Endothelial cell (in vitro differentiated cells): ENCODE measurements around the gene TIMM10B. TPM values are rescaled to one million over a fixed set of nuclear protein-coding genes. Genes with fewer than 3 reads are reported as not detected.

Experiments
- DNase-seq: peaks from one replicate; pipeline ENCODE4 v3.0.0; 2021; ENCODE audit warnings: low spot score
- H3K27ac Mint-ChIP-seq: one replicate; pipeline ENCODE4 v1.8.0; 2021; ENCODE audit warnings: mixed read lengths, inconsistent platforms; ENCODE audit not compliant: unreplicated experiment
- H3K27me3 Mint-ChIP-seq: one replicate; pipeline ENCODE4 v1.8.0; 2021; ENCODE audit warnings: mild to moderate bottlenecking, moderate library complexity, mixed read lengths, inconsistent platforms; ENCODE audit not compliant: unreplicated experiment
- H3K36me3 Mint-ChIP-seq: one replicate; pipeline ENCODE4 v1.8.0; 2021; ENCODE audit warnings: mild to moderate bottlenecking, low read depth, mixed read lengths, inconsistent platforms; ENCODE audit not compliant: unreplicated experiment
- H3K4me1 Mint-ChIP-seq: one replicate; pipeline ENCODE4 v1.8.0; 2021; ENCODE audit warnings: mild to moderate bottlenecking, mixed read lengths, inconsistent platforms; ENCODE audit not compliant: unreplicated experiment
- H3K4me3 Mint-ChIP-seq: one replicate; pipeline ENCODE4 v1.8.0; 2021; ENCODE audit warnings: mild to moderate bottlenecking, mixed read lengths, inconsistent platforms; ENCODE audit not compliant: unreplicated experiment
- H3K9me3 Mint-ChIP-seq: one replicate; pipeline ENCODE4 v1.8.0; 2021; ENCODE audit warnings: mixed read lengths, inconsistent platforms; ENCODE audit not compliant: unreplicated experiment
- total RNA-seq: library from RNA; stranded (reverse); fragmentation: NEBNext Ultra II Directional; extraction: Animal tissue kit (Norgen Biotek cat#: 25700); gene quantifications from one replicate; pipeline ENCODE4 v1.2.1, GENCODE V29; 2021; ENCODE audit not compliant: unreplicated experiment
- TF ChIP-seq, protein P1 (sequence below): fragments of 200-600 bp; sonication (generic); IDR thresholded peaks from one replicate; pipeline ENCODE4 v1.5.0; 2021; ENCODE audit warnings: antibody characterized with exemption; ENCODE audit not compliant: unreplicated experiment

The TIMM10B gene
- total RNA-seq, 1 donor from 2014 or later: 42.2 TPM

GRCh38 chr11:6498544-6498943, 17.2 kb downstream of the TIMM10B start:
- Mint-ChIP-seq H3K4me1 (peaks cover 3% of the 10 kb centered on the region), H3K27me3 (peaks cover 4% of the 10 kb centered on the region), H3K27ac (no peak overlapping the region), H3K4me3 (no peak overlapping the region), H3K36me3 (peaks cover 9% of the 10 kb centered on the region), H3K9me3 (no peaks in the 10 kb centered on the region)
- TF ChIP-seq, protein P1, sequence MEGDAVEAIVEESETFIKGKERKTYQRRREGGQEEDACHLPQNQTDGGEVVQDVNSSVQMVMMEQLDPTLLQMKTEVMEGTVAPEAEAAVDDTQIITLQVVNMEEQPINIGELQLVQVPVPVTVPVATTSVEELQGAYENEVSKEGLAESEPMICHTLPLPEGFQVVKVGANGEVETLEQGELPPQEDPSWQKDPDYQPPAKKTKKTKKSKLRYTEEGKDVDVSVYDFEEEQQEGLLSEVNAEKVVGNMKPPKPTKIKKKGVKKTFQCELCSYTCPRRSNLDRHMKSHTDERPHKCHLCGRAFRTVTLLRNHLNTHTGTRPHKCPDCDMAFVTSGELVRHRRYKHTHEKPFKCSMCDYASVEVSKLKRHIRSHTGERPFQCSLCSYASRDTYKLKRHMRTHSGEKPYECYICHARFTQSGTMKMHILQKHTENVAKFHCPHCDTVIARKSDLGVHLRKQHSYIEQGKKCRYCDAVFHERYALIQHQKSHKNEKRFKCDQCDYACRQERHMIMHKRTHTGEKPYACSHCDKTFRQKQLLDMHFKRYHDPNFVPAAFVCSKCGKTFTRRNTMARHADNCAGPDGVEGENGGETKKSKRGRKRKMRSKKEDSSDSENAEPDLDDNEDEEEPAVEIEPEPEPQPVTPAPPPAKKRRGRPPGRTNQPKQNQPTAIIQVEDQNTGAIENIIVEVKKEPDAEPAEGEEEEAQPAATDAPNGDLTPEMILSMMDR: no peak
- no peak for DNase-seq

DNA sequence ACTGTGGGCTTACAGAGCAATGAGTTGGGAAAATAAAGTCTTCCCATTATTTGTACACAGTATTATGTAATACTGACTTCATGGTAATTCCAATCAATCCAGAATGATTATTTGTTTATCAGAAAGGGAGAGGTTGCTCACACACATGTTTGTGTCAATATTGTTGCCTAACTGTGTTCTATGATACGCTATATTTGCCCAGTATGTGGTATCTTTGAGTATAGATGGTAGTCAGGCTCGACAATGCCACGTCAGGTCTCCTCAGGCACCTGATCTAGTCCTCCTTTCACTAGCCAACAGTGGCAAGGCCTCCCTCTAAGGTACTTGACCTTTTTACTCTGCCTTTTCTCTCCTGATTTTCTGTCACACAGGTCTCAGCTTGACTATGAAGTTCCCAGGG, 21.1 kb downstream of the TIMM10B start:
- peaks cover 4% of the 10 kb centered on the region for H3K27me3 Mint-ChIP-seq
- H3K9me3 Mint-ChIP-seq: no peaks in the 10 kb centered on the region
- no peak overlapping the region for H3K4me3 Mint-ChIP-seq
- no peak for DNase-seq
- peaks cover 8% of the 10 kb centered on the region for H3K36me3 Mint-ChIP-seq
- TF ChIP-seq, protein P1: no peak
- peaks cover 3% of the 10 kb centered on the region for H3K4me1 Mint-ChIP-seq
- no peak overlapping the region for H3K27ac Mint-ChIP-seq

DNA sequence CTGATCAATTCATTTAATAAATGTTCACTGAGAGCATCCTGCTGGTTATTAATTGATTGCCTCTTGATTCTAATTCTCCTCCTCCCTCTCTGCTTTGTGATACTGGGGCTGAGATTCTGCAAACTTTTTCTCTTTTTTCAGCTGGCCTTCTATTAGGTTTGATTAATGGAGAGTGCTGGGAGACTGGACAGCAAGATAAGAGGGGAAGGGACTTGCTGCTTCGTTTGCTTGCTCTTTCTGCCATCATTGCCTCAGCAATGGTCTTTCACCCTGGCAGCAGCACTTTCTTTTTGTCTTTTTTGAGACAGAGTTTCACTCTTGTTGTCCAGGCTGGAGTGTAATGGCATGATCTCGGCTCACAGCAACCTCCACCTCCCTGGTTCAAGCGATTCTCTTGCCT, 22.9 kb downstream of the TIMM10B start:
- DNase-seq: no peak
- H3K9me3 Mint-ChIP-seq: no peaks in the 10 kb centered on the region
- no peak overlapping the region for H3K27ac Mint-ChIP-seq
- H3K4me3 Mint-ChIP-seq: no peak overlapping the region
- H3K36me3 Mint-ChIP-seq: peaks cover 4% of the 10 kb centered on the region
- peaks cover 4% of the 10 kb centered on the region for H3K27me3 Mint-ChIP-seq
- TF ChIP-seq, protein P1: no peak
- peaks cover 3% of the 10 kb centered on the region for H3K4me1 Mint-ChIP-seq

GRCh38 chr11:6505577-6506240, 24.4 kb downstream of the TIMM10B start:
- H3K36me3 Mint-ChIP-seq: peaks cover 4% of the 10 kb centered on the region
- peak; percentile 26 for DNase-seq
- no peaks in the 10 kb centered on the region for H3K9me3 Mint-ChIP-seq
- no peaks in the 10 kb centered on the region for H3K27me3 Mint-ChIP-seq
- no peak overlapping the region for H3K27ac Mint-ChIP-seq
- TF ChIP-seq, protein P1: peak; percentile 64
- H3K4me1 Mint-ChIP-seq: peaks cover 3% of the 10 kb centered on the region
- H3K4me3 Mint-ChIP-seq: no peak overlapping the region

- H3K9me3 Mint-ChIP-seq: no peaks in the 10 kb centered on the region
- no peak overlapping the region for H3K27ac Mint-ChIP-seq
- H3K27me3 Mint-ChIP-seq: no peaks in the 10 kb centered on the region
- no peak overlapping the region for H3K4me3 Mint-ChIP-seq
- TF ChIP-seq, protein P1: no peak
- peaks cover 19% of the 10 kb centered on the region for H3K36me3 Mint-ChIP-seq
- no peaks in the 10 kb centered on the region for H3K4me1 Mint-ChIP-seq
- no peak for DNase-seq
Observed at GRCh38 chr11:6516865-6517264, 35.6 kb downstream of the TIMM10B start.
